IMR-90 (cell line): ENCODE results near the gene CEP72. TPM values are rescaled to one million over a fixed set of nuclear protein-coding genes. Genes with fewer than 3 reads are reported as not detected.

Experiments
- ATAC-seq: fragments of 200-7000 bp; cut with Tn5 transposase; 2 replicates; pipeline ENCODE4 v1.9.1; 2020; ENCODE audit warnings: low read depth, mild to moderate bottlenecking, moderate library complexity
- BruUV-seq: library from RNA; stranded (reverse); fragments of 400-500 nt; replicated peaks from 2 replicates; lab custom pipeline; 2021; lab: Mats Ljungman, UMichigan
- CTCF ChIA-PET: fragments of 300-600 bp; formaldehyde crosslinking; extraction: SDS; loops from one replicate; lab custom pipeline; 2021; ENCODE audit warnings: antibody characterized with exemption; lab: Yijun Ruan, JAX
- POLR2A ChIA-PET: fragments of 300-600 bp; sonication (Branson Sonifier 250); formaldehyde crosslinking; loops from one replicate; lab custom pipeline; 2022; ENCODE audit warnings: antibody characterized with exemption; ENCODE audit not compliant: unreplicated experiment; lab: Charles Lee
- DNase-seq: peaks from one replicate; pipeline ENCODE4 v3.0.0; 2013
- H2AFZ ChIP-seq: replicated peaks from 2 replicates; pipeline ENCODE3; 2013; ENCODE audit warnings: low read length, mild to moderate bottlenecking; ENCODE audit not compliant: poor library complexity
- H2AK5ac ChIP-seq: 2 replicates; pipeline ENCODE4 v1.6.1; 2013; ENCODE audit warnings: low read depth, low read length, inconsistent platforms
- H2AK9ac ChIP-seq: replicated peaks from 2 replicates; pipeline ENCODE3; 2013; ENCODE audit warnings: mild to moderate bottlenecking, low read depth, low read length, moderate library complexity; ENCODE audit not compliant: poor library complexity
- H2BK120ac ChIP-seq: 2 replicates; pipeline ENCODE4 v1.6.1; 2013; ENCODE audit warnings: low read depth, low read length, inconsistent platforms
- H2BK15ac ChIP-seq: 3 replicates; pipeline ENCODE4 v1.6.1; 2013; ENCODE audit warnings: low read depth, low read length, inconsistent platforms
- H2BK20ac ChIP-seq: 2 replicates; pipeline ENCODE4 v1.6.1; 2013; ENCODE audit warnings: low read depth, mild to moderate bottlenecking, inconsistent platforms, low read length, moderate library complexity
- H2BK5ac ChIP-seq: 2 replicates; pipeline ENCODE4 v1.6.1; 2013; ENCODE audit warnings: mild to moderate bottlenecking, low read depth, low read length, inconsistent platforms; ENCODE audit not compliant: poor library complexity, severe bottlenecking
- H3K14ac ChIP-seq: replicated peaks from 2 replicates; pipeline ENCODE4 v1.6.1; 2013; ENCODE audit warnings: low read depth, low read length, inconsistent platforms
- H3K18ac ChIP-seq: 2 replicates; pipeline ENCODE4 v1.6.1; 2013; ENCODE audit warnings: low read depth, low read length, control low read depth
- H3K23ac ChIP-seq: 2 replicates; pipeline ENCODE4 v1.6.1; 2013; ENCODE audit warnings: low read depth, low read length, inconsistent platforms
- H3K27ac ChIP-seq: 2 replicates; pipeline ENCODE4 v1.5.1; 2013; ENCODE audit warnings: mild to moderate bottlenecking, control low read depth, low read length; ENCODE audit not compliant: insufficient read depth
- H3K27me3 ChIP-seq: 2 replicates; pipeline ENCODE4 v1.6.1; 2013; ENCODE audit warnings: low read length; ENCODE audit not compliant: control insufficient read depth, insufficient read depth
- H3K36me3 ChIP-seq: 2 replicates; pipeline ENCODE4 v1.6.1; 2013; ENCODE audit warnings: low read length, mixed read lengths; ENCODE audit not compliant: control insufficient read depth, insufficient read depth
- H3K4ac ChIP-seq: 2 replicates; pipeline ENCODE4 v1.6.1; 2013; ENCODE audit warnings: low read depth, low read length, inconsistent platforms
- H3K4me1 ChIP-seq: 2 replicates; pipeline ENCODE4 v1.6.1; 2013; ENCODE audit warnings: low read length, mixed read lengths; ENCODE audit not compliant: control insufficient read depth, insufficient read depth
- H3K4me2 ChIP-seq: 2 replicates; pipeline ENCODE4 v1.6.1; 2013; ENCODE audit warnings: low read depth, mild to moderate bottlenecking, control low read depth, low read length, moderate library complexity
- H3K4me3 ChIP-seq: 2 replicates; pipeline ENCODE4 v1.5.1; 2013; ENCODE audit warnings: low read depth, mild to moderate bottlenecking, control low read depth, low read length, moderate library complexity; ENCODE audit not compliant: insufficient read depth
- H3K56ac ChIP-seq: 2 replicates; pipeline ENCODE4 v1.6.1; 2013; ENCODE audit warnings: low read length, inconsistent platforms; ENCODE audit not compliant: insufficient read depth; ENCODE audit errors: extremely low read depth
- H3K79me1 ChIP-seq, 2 experiments: 2 replicates each; pipeline ENCODE4 v1.6.1; 2013; ENCODE audit warnings: low read length in 2 of 2, inconsistent platforms in 1 of 2, low read depth in 1 of 2
- H3K9ac ChIP-seq: 2 replicates; pipeline ENCODE4 v1.6.1; 2013; ENCODE audit warnings: low read depth, low read length, control low read depth
- H3K9me1 ChIP-seq: 2 replicates; pipeline ENCODE4 v1.6.1; 2013; ENCODE audit warnings: low read length, inconsistent platforms; ENCODE audit not compliant: insufficient read depth
- H3K9me3 ChIP-seq: 2 replicates; pipeline ENCODE4 v1.6.1; 2013; ENCODE audit warnings: low read length; ENCODE audit not compliant: control insufficient read depth, insufficient read depth
- H4K20me1 ChIP-seq: 2 replicates; pipeline ENCODE4 v1.6.1; 2013; ENCODE audit warnings: low read length, inconsistent platforms; ENCODE audit not compliant: insufficient read depth
- H4K5ac ChIP-seq: 2 replicates; pipeline ENCODE4 v1.6.1; 2013; ENCODE audit warnings: mild to moderate bottlenecking, low read depth, low read length, control low read depth
- H4K8ac ChIP-seq, 2 experiments: 2 replicates each; pipeline ENCODE4 v1.6.1; 2013; ENCODE audit warnings: low read depth in 2 of 2, low read length in 2 of 2, control low read depth in 1 of 2, inconsistent platforms in 1 of 2
- H4K91ac ChIP-seq: 2 replicates; pipeline ENCODE4 v1.6.1; 2013; ENCODE audit warnings: low read depth, low read length, inconsistent platforms; ENCODE audit not compliant: insufficient read depth
- BHLHE40 ChIP-seq: fragments of 150-350 bp; IDR thresholded peaks from 2 replicates; pipeline ENCODE4 v1.6.1; 2016; ENCODE audit warnings: mild to moderate bottlenecking, low read depth, low read length
- CEBPB ChIP-seq: IDR thresholded peaks from 2 replicates; pipeline ENCODE4 v1.6.1; 2012; ENCODE audit warnings: low read depth, low read length, improper control_type of control experiment
- CHD1 ChIP-seq: IDR thresholded peaks from 2 replicates; pipeline ENCODE4 v1.6.1; 2012; ENCODE audit warnings: low read depth, low read length, improper control_type of control experiment
- FOS ChIP-seq: fragments of 150-350 bp; IDR thresholded peaks from 2 replicates; pipeline ENCODE4 v1.6.1; 2016; ENCODE audit warnings: low read depth, low read length
- MAFK ChIP-seq: IDR thresholded peaks from 2 replicates; pipeline ENCODE4 v1.6.1; 2012; ENCODE audit warnings: low read depth, low read length, improper control_type of control experiment
- MAZ ChIP-seq: IDR thresholded peaks from 2 replicates; pipeline ENCODE4 v1.6.1; 2012; ENCODE audit warnings: low read depth, mild to moderate bottlenecking, low read length, improper control_type of control experiment, moderate library complexity, borderline replicate concordance
- MXI1 ChIP-seq: IDR thresholded peaks from 2 replicates; pipeline ENCODE4 v1.6.1; 2012; ENCODE audit warnings: low read depth, mild to moderate bottlenecking, low read length, moderate library complexity, borderline replicate concordance
- NFE2L2 ChIP-seq: fragments of 150-350 bp; IDR thresholded peaks from 2 replicates; pipeline ENCODE4 v1.6.1; 2016; ENCODE audit warnings: low read depth, mild to moderate bottlenecking, low read length
- POLR2A ChIP-seq: IDR thresholded peaks from 2 replicates; pipeline ENCODE4 v1.6.1; 2012; ENCODE audit warnings: mild to moderate bottlenecking, low read depth, low read length
- RAD21 ChIP-seq: IDR thresholded peaks from 2 replicates; pipeline ENCODE4 v1.6.1; 2012; ENCODE audit warnings: low read length, improper control_type of control experiment
- RCOR1 ChIP-seq: IDR thresholded peaks from 2 replicates; pipeline ENCODE4 v1.6.1; 2012; ENCODE audit warnings: mild to moderate bottlenecking, low read length, improper control_type of control experiment; ENCODE audit not compliant: insufficient replicate concordance
- RFX5 ChIP-seq: IDR thresholded peaks from 2 replicates; pipeline ENCODE4 v1.8.0; 2012; ENCODE audit warnings: low read depth, mild to moderate bottlenecking, low read length, moderate library complexity
- SMC3 ChIP-seq: fragments of 150-350 bp; IDR thresholded peaks from 2 replicates; pipeline ENCODE4 v1.6.1; 2016; ENCODE audit warnings: low read depth, mild to moderate bottlenecking, antibody characterized with exemption, low read length, moderate library complexity
- WGBS, 2 experiments: methylation state at CpG; one replicate each; pipeline versions ENCODE4 v1.1.5 to v1.1.7; 2013; ENCODE audit warnings: missing lambda C conversion rate in 2 of 2; ENCODE audit not compliant: insufficient read length in 1 of 2; ENCODE audit errors: extremely low coverage in 2 of 2; 5-methylcytosine and 5-hydroxymethylcytosine counted together
- dilution Hi-C: fragments of 300-500 bp; cut with HindIII; formaldehyde crosslinking; loops from one replicate; pipeline ENCODE4 v1.14.3; 2018; ENCODE audit warnings: low sequenced_read_pairs; ENCODE audit not compliant: unreplicated experiment
- in situ Hi-C: fragments of 300-500 bp; cut with MboI; formaldehyde crosslinking; loops from 3 replicates; pipeline ENCODE4 v1.14.3; 2019; ENCODE audit warnings: low sequenced_read_pairs, inconsistent platforms, mixed read lengths
- intact Hi-C: fragments of 100-400 bp; cut with micrococcal nuclease; formaldehyde crosslinking; loops from 2 replicates; pipeline ENCODE4 v1.10.0; 2022
- polyA plus RNA-seq, 3 experiments: library from polyadenylated mRNA; depleted of rRNA; stranded (reverse); fragments of >200 nt; gene quantifications; 2 replicates each; pipeline ENCODE4 v1.2.3, GENCODE V29; 2012; ENCODE audit warnings: low replicate concordance in 1 of 3
- total RNA-seq: library from RNA; depleted of rRNA; stranded (reverse); fragments of >200 nt; gene quantifications from 2 replicates; pipeline ENCODE4 v1.2.3, GENCODE V29; 2012
- TF ChIP-seq, protein P1 (sequence below): conservative IDR thresholded peaks from 2 replicates; pipeline ENCODE4 v1.5.1; 2012; ENCODE audit warnings: mild to moderate bottlenecking, low read depth, low read length, improper control_type of control experiment
- TF ChIP-seq, protein P2 (sequence below): fragments of 150-350 bp; IDR thresholded peaks from 2 replicates; pipeline ENCODE4 v1.6.1; 2017; ENCODE audit warnings: mild to moderate bottlenecking, antibody characterized with exemption, low read length, low read depth
- TF ChIP-seq, protein P3 (sequence below): fragments of 150-350 bp; IDR thresholded peaks from 2 replicates; pipeline ENCODE4 v1.6.1; 2016; ENCODE audit warnings: low read depth, mild to moderate bottlenecking, low read length, moderate library complexity, borderline replicate concordance

CEP72 gene
- total and polyA plus RNA-seq, 2 of the 4 experiments (the other 2 are of a cell fraction): 2.9 to 4.3 TPM

DNA sequence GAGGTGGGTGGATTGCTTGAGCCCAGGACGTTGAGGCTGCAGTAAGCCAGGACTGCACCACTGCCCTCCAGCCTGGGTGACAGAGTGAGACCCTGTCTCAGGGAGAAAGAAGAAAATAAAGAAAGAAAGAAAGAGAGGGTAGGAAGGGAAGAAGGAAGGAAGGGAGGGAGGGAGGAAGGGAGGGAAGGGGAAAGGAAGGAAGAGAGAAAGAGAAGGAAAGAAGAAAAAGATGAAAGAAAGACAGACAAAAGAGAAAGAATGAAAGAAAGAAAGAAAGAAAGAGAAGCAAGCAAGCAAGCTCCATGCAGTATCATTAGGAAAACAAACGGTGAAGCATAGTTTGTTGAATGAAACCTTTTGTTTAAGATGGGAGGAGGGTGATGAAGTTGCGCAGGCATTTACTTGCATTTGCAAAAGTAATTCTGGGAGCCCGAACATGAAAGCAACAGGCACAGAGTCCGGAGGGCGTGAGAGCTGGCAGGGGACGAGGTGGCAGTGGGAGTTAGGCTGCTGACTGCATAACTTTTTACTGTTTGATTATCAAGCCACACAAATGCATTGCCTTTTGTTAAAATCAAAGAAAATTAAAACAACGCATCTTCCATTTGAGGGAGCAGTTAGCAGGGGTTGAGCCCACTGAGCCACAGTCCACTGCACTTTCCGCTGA, 26.0 kb upstream of the CEP72 start:
- Histone ChIP-seq H3K56ac (no peak overlapping the region), H3K18ac (no peak overlapping the region), H2AK9ac (no peak overlapping the region), H3K9me1 (no peaks in the 10 kb centered on the region; the same call in 1 of the 2 replicates), H3K4me2 (no peak overlapping the region), H2AFZ (no peak overlapping the region), H4K8ac (no peak overlapping the region), H3K9me3 (0 out of 2 replicates have a peak, but pooled peaks cover 3% of the 10 kb centered on the region), H3K23ac (no peak overlapping the region), H4K20me1 (no peaks in the 10 kb centered on the region), H2BK5ac (no peak overlapping the region), H3K4me3 (no peak overlapping the region), H3K14ac (no peak overlapping the region), H2AK5ac (no peak overlapping the region), H3K79me1 (no peaks in the 10 kb centered on the region), H2BK15ac (no peak overlapping the region), H3K27ac (no peak overlapping the region), H2BK120ac (no peak overlapping the region), H3K36me3 (no peaks in the 10 kb centered on the region), H3K27me3 (peaks cover 27% of the 10 kb centered on the region), H3K4me1 (no peaks in the 10 kb centered on the region), H3K9ac (no peak overlapping the region), H4K5ac (no peak overlapping the region), H2BK20ac (no peak overlapping the region), H3K4ac (no peak overlapping the region), H4K91ac (no peak overlapping the region)
- dilution Hi-C loops (no loop called here), intact Hi-C loops (no loop called here), in situ Hi-C loops (no loop called here)
- BruUV-seq: no TSS peak
- 33% methylated on average over 2 of the region's 9 CpGs; no CpG with 5 or more reads in 1 of the 2 experiments for WGBS, 2 experiments
- ATAC-seq (no peak), DNase-seq (no peak)
- TF ChIP-seq SMC3: no peak
- no peak for TF ChIP-seq RAD21
- no peak for TF ChIP-seq BHLHE40
- TF ChIP-seq, protein P1, sequence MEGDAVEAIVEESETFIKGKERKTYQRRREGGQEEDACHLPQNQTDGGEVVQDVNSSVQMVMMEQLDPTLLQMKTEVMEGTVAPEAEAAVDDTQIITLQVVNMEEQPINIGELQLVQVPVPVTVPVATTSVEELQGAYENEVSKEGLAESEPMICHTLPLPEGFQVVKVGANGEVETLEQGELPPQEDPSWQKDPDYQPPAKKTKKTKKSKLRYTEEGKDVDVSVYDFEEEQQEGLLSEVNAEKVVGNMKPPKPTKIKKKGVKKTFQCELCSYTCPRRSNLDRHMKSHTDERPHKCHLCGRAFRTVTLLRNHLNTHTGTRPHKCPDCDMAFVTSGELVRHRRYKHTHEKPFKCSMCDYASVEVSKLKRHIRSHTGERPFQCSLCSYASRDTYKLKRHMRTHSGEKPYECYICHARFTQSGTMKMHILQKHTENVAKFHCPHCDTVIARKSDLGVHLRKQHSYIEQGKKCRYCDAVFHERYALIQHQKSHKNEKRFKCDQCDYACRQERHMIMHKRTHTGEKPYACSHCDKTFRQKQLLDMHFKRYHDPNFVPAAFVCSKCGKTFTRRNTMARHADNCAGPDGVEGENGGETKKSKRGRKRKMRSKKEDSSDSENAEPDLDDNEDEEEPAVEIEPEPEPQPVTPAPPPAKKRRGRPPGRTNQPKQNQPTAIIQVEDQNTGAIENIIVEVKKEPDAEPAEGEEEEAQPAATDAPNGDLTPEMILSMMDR: no peak
- TF ChIP-seq, protein P2, sequence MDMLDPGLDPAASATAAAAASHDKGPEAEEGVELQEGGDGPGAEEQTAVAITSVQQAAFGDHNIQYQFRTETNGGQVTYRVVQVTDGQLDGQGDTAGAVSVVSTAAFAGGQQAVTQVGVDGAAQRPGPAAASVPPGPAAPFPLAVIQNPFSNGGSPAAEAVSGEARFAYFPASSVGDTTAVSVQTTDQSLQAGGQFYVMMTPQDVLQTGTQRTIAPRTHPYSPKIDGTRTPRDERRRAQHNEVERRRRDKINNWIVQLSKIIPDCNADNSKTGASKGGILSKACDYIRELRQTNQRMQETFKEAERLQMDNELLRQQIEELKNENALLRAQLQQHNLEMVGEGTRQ: no peak
- TF ChIP-seq MAFK: no peak
- no peak for TF ChIP-seq NFE2L2
- no peak for TF ChIP-seq POLR2A
- no peak for TF ChIP-seq RCOR1
- TF ChIP-seq MXI1: no peak
- TF ChIP-seq MAZ: no peak
- no peak for TF ChIP-seq FOS
- TF ChIP-seq, protein P3, sequence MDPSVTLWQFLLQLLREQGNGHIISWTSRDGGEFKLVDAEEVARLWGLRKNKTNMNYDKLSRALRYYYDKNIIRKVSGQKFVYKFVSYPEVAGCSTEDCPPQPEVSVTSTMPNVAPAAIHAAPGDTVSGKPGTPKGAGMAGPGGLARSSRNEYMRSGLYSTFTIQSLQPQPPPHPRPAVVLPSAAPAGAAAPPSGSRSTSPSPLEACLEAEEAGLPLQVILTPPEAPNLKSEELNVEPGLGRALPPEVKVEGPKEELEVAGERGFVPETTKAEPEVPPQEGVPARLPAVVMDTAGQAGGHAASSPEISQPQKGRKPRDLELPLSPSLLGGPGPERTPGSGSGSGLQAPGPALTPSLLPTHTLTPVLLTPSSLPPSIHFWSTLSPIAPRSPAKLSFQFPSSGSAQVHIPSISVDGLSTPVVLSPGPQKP: no peak
- TF ChIP-seq RFX5: no peak
- no peak for TF ChIP-seq CEBPB
- TF ChIP-seq CHD1: no peak
- ChIA-PET CTCF (no interaction called here), POLR2A (no interaction called here)
